Measurements from ENCODE around the gene CYP2A6.
"Not testable (repeated sequence)": the region's sequence is repeated elsewhere in the genome, so short reads cannot be mapped to it uniquely, and the experiment has no call there.

CYP2A6 gene

DNA sequence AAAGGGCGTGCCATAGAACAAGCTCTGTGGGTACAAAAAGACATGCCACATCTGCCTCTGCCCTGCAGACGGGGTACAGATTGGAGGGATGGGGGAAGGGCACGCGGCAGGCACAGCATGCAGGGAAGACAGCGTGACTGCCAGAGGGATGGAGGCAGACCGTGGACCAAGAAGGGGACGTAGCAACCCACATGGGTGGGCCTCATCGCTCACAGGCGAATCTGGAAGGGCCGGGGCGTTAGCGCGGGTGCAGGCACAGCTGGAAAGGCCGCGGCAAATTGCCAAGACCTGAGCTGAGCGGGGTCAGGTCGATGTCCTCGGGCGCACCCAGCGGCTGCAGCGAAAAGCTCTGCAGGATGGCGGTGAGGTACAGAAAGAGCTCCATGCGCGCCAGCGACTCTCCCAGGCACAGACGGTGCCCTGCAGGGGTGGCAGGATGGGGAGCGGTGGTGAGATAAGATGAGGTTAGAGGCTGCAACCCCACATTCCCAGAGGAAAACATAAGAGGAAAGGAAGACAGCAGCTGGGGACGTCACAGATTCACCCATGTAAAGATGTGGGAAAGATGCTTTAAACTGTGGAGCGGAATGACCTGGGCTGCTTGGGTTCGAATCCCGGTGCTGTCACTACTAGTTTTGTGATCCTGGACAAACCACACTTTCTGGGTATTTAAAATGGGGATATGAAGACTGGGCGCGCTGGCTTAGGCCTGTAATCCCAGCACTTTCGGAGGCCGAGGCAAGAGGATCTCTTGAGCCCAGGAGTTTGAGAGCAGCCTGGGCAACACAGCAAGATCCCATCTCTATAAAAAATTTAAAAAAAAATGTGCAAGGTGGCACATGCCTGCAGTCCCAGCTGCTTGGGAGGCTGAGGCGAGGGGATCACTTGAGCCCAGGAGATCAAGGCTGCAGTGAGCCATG, 31.5 kb downstream of the CYP2A6 start:
- FAIRE-seq: not testable (repeated sequence)

- no peak for FAIRE-seq
Measured at GRCh38 chr19:40815223-40815622, 35.0 kb downstream of the CYP2A6 start.

DNA sequence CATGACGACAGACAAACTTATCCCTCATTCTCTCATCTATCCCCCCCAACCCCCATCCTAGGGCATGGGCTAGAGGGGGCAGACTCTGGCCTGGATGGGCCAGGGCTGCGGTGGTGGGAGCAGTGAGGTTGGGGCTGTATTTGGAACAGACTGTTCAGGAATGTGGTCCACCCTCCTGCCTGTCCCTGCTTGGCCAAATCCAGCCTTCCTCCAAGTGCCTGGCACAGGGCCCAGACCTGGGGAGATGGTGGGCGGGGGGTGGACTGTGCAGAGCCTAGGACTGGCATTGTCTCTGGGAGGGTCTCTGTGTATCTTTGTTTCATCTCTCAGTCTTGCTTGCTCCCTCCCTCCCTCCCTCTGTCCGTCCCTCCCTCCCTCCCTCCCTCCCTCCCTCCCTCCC, 37.1 kb downstream of the CYP2A6 start:
- no peak for FAIRE-seq

DNA sequence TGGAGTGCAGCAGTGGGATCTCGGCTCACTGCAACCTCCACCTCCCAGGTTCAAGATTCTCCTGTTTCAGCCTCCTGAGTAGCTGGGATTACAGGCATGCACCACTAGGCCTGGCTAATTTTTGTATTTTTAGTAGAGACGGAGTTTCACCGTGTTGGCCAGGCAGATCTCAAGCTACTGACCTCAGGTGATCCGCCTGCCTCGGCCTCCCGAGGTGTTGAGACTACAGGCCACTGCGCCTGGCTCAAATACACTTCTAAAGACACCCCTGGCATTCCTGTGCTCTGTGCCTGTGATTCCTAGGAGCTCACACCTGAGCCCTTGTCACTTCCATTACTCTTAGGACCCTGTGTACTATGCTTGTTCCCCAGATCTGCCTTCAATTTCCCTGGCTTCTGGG, 37.7 kb downstream of the CYP2A6 start:
- FAIRE-seq: not testable (repeated sequence)

GRCh38 chr19:40811478-40812341, 38.5 kb downstream of the CYP2A6 start:
- no peak for FAIRE-seq

- FAIRE-seq: not testable (repeated sequence)
Measured at GRCh38 chr19:40810649-40811408, 39.4 kb downstream of the CYP2A6 start.

- FAIRE-seq: no peak
Measured at GRCh38 chr19:40810160-40810559, 40.1 kb downstream of the CYP2A6 start.

GRCh38 chr19:40809358-40810086, 40.7 kb downstream of the CYP2A6 start:
- no peak for FAIRE-seq

DNA sequence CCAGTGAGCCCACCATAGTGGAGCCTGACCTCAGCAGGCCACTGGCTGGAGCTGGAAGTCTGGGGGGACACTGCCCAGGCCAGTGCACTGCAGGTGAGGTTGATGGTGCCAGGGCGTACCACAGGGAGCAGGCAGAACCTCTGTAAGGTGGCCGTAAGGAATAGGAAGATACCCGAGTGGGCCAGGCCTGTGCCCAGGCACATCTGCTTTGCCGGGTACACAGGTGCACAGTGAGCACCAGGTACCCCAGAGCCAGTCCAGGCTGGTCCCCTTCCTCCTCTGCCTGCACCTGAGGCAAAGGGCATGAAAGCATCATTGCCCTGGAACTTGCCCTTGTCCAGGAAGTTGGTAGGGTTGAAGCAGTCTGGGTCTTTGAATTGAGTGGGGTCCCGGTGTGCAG, 41.8 kb downstream of the CYP2A6 start:
- no peak for FAIRE-seq

- FAIRE-seq: no peak
Measured at GRCh38 chr19:40808021-40808325, 42.3 kb downstream of the CYP2A6 start.

GRCh38 chr19:40807147-40808020, 42.9 kb downstream of the CYP2A6 start:
- FAIRE-seq: no peak

GRCh38 chr19:40806423-40807146, 43.7 kb downstream of the CYP2A6 start:
- FAIRE-seq: no peak

- no peak for FAIRE-seq
Measured at GRCh38 chr19:40805258-40805868, 44.9 kb downstream of the CYP2A6 start.

DNA sequence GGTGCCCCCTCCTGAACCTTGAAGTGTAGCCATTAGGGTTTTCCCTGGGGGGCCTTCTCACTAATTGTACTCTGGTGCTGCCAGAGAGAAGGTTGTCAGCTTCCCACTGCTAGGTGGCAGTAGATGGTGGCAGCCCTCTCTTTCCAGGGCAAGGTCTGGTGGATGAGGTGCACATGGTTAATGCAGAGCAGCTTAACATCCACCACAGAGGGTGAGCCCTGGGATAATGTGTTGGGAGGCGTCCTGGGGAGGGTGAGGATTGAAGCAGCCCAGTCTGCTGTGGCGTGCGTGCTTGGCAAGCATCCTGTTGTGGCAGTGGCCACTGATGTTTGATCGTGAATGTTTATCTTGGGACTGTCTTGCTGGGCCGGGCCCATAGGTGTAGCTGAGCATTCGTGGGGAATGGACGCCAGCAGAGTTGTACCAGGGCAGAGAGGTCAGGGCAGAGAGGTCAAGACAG, 45.4 kb downstream of the CYP2A6 start:
- FAIRE-seq: no peak

DNA sequence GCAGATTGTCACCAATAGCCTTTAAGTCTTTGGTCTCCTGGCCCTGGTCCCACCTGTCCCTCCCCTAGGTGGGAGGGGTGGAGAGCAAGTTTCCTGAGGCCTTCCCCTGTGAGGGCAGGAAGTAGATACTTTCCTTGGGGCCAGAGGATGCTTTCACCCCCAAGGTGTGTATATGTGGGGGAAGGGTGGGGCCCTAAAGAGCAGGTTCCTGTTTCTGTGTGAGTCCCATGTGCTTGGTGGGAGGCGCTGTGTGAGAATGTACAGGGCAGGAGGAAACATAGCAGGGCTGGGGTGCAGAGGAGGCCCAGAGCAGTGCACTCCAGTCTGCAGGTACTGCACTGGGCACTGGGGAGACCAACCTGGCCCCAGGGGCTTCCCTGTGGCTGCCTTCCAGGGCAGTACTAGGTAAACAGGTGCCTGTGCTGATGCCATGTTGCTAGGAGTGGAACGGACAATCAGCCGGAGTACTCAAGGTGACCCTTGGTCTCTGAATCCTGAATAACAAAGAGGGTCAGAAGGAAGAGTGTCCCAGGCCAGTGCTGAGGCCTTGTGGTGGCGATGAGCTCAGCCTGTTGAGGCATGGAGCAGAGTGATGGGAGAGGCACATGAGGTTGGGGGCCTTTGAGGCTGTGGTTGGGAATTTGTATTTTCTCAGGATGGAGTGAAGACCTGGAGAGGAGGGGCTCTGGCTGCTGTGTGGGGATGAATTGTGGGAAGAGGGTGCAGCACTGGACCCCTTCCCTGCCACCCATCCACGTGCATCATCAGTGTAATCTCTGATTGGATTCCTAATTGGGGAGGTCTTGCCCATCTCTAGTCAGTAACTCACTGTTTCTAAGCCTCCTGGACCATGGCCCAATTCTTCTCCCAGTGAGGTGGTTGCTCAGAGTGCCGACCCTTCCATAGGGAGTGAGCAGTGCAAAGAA, 46.1 kb downstream of the CYP2A6 start:
- no peak for FAIRE-seq

DNA sequence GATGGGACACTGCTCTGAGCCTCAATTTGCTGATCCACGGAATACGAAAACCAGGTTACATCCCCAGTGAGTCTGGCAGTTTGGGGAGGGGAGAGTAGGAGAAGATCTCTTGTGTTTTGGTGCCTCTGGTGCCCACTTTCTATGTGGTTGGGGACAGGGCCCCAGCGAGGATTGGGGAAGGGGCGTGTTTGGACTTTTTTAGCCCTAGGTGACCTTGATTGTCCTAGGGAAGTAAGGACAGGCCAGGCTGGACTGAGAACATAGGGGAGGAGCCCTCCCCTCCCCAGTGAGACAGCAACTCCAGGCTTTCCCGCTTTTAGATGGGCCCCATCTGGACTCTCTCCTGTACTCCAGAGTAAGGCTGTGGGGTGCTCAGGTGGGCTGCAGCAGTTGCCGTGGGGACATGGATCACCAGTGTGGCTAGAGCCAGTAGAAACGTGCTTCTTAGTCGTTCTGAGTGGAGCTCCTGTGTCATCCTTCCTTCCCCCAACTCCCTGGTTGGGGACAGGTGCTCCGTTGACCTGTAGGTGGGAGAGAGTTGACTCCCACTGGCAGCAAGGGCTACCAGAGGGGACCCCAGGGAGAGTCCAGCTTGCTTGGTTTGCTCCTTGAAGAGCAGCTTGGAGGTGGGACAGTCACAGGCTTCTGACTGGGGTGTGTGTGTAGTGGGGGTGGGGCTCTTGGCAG, 46.9 kb downstream of the CYP2A6 start:
- no peak for FAIRE-seq

GRCh38 chr19:40802300-40803169, 47.7 kb downstream of the CYP2A6 start:
- no peak for FAIRE-seq
